A549 treated with AZD2906 at 1 μM for 4 hours (cell line): Measurements from ENCODE around the gene TGIF1. TPM values are rescaled to one million over a fixed set of nuclear protein-coding genes. Genes with fewer than 3 reads are reported as not detected.

Experiments
- total RNA-seq: library from RNA; stranded (reverse); fragments of 200-300 nt; extraction: Qiagen RNA extraction; gene quantifications from 5 replicates; pipeline ENCODE4 v1.2.3, GENCODE V29; 2022

Gene TGIF1
- total RNA-seq: 63.2 to 97.3 TPM (median 85.7 TPM) in 5 replicates

GRCh38 chr18:3450012-3450798, at the start of gene TGIF1:
TGIF1 (plus strand) TSS chr18:3450172; CDS start chr18:3450490, 318 bp downstream.

Other genes with a start within 250 kb of the TGIF1 start
- 0.10 to 0.32 TPM (median 0.13 TPM) in 5 replicates for gene MYOM1, start 230.2 kb upstream of the TGIF1 start, total RNA-seq
- gene MYL12A, start 202.4 kb upstream of the TGIF1 start, total RNA-seq: 283 to 348 TPM (median 319 TPM) in 5 replicates
- 374 to 398 TPM (median 388 TPM) in 5 replicates for gene MYL12B, start 188.0 kb upstream of the TGIF1 start, total RNA-seq